Endothelial cell (in vitro differentiated cells): ENCODE results near the gene PRKCA. TPM values are rescaled to one million over a fixed set of nuclear protein-coding genes. Genes with fewer than 3 reads are reported as not detected.

Experiments used
- DNase-seq: peaks from one replicate; pipeline ENCODE4 v3.0.0; 2021; ENCODE audit warnings: low spot score
- H3K27ac Mint-ChIP-seq: one replicate; pipeline ENCODE4 v1.8.0; 2021; ENCODE audit warnings: mixed read lengths, inconsistent platforms; ENCODE audit not compliant: unreplicated experiment
- H3K27me3 Mint-ChIP-seq: one replicate; pipeline ENCODE4 v1.8.0; 2021; ENCODE audit warnings: mild to moderate bottlenecking, moderate library complexity, mixed read lengths, inconsistent platforms; ENCODE audit not compliant: unreplicated experiment
- H3K36me3 Mint-ChIP-seq: one replicate; pipeline ENCODE4 v1.8.0; 2021; ENCODE audit warnings: mild to moderate bottlenecking, low read depth, mixed read lengths, inconsistent platforms; ENCODE audit not compliant: unreplicated experiment
- H3K4me1 Mint-ChIP-seq: one replicate; pipeline ENCODE4 v1.8.0; 2021; ENCODE audit warnings: mild to moderate bottlenecking, mixed read lengths, inconsistent platforms; ENCODE audit not compliant: unreplicated experiment
- H3K4me3 Mint-ChIP-seq: one replicate; pipeline ENCODE4 v1.8.0; 2021; ENCODE audit warnings: mild to moderate bottlenecking, mixed read lengths, inconsistent platforms; ENCODE audit not compliant: unreplicated experiment
- H3K9me3 Mint-ChIP-seq: one replicate; pipeline ENCODE4 v1.8.0; 2021; ENCODE audit warnings: mixed read lengths, inconsistent platforms; ENCODE audit not compliant: unreplicated experiment
- CTCF ChIP-seq: fragments of 200-600 bp; sonication (generic); IDR thresholded peaks from one replicate; pipeline ENCODE4 v1.5.0; 2021; ENCODE audit warnings: antibody characterized with exemption; ENCODE audit not compliant: unreplicated experiment
- total RNA-seq: library from RNA; stranded (reverse); fragmentation: NEBNext Ultra II Directional; extraction: Animal tissue kit (Norgen Biotek cat#: 25700); gene quantifications from one replicate; pipeline ENCODE4 v1.2.1, GENCODE V29; 2021; ENCODE audit not compliant: unreplicated experiment

PRKCA gene
- total RNA-seq, 1 donor from 2014 or later, result 2.1 TPM

- H3K4me3 Mint-ChIP-seq, result no peak overlapping the region
- H3K27ac Mint-ChIP-seq, result no peak overlapping the region
- H3K27me3 Mint-ChIP-seq, result peaks cover 2% of the 10 kb centered on the region
These were observed 211.9 kb downstream of the PRKCA start for GRCh38 chr17:66514227-66514806.

GRCh38 chr17:66515974-66516373, 213.6 kb downstream of the PRKCA start:
- TF ChIP-seq CTCF, result no peak
- peaks cover 2% of the 10 kb centered on the region for H3K27me3 Mint-ChIP-seq
- H3K4me1 Mint-ChIP-seq, result no peaks in the 10 kb centered on the region
- H3K4me3 Mint-ChIP-seq, result no peak overlapping the region
- DNase-seq, result no peak
- H3K9me3 Mint-ChIP-seq, result no peaks in the 10 kb centered on the region
- no peak overlapping the region for H3K27ac Mint-ChIP-seq
- H3K36me3 Mint-ChIP-seq, result no peaks in the 10 kb centered on the region

More at GRCh38 chr17:66514227-66514806, 211.9 kb downstream of the PRKCA start:
- no peak for DNase-seq
- H3K9me3 Mint-ChIP-seq, result no peaks in the 10 kb centered on the region
- no peaks in the 10 kb centered on the region for H3K4me1 Mint-ChIP-seq
- no peaks in the 10 kb centered on the region for H3K36me3 Mint-ChIP-seq
- TF ChIP-seq CTCF, result no peak

- Mint-ChIP-seq H3K27ac (no peak overlapping the region), H3K4me3 (no peak overlapping the region), H3K27me3 (peaks cover 2% of the 10 kb centered on the region), H3K36me3 (no peaks in the 10 kb centered on the region), H3K4me1 (no peaks in the 10 kb centered on the region), H3K9me3 (no peaks in the 10 kb centered on the region)
- TF ChIP-seq CTCF, result no peak
- no peak for DNase-seq
These were observed 215.1 kb downstream of the PRKCA start for GRCh38 chr17:66517336-66518009.

GRCh38 chr17:66518108-66518507, 215.7 kb downstream of the PRKCA start:
- Mint-ChIP-seq H3K27ac (no peak overlapping the region), H3K36me3 (no peaks in the 10 kb centered on the region), H3K9me3 (no peaks in the 10 kb centered on the region), H3K4me1 (no peaks in the 10 kb centered on the region), H3K4me3 (no peak overlapping the region), H3K27me3 (peaks cover 2% of the 10 kb centered on the region)
- DNase-seq, result no peak
- TF ChIP-seq CTCF, result no peak

GRCh38 chr17:66518677-66519076, 216.3 kb downstream of the PRKCA start:
- H3K27ac Mint-ChIP-seq, result no peak overlapping the region
- no peak for TF ChIP-seq CTCF
- no peaks in the 10 kb centered on the region for H3K9me3 Mint-ChIP-seq
- DNase-seq, result no peak
- H3K4me1 Mint-ChIP-seq, result no peaks in the 10 kb centered on the region
- H3K36me3 Mint-ChIP-seq, result no peaks in the 10 kb centered on the region
- H3K27me3 Mint-ChIP-seq, result peaks cover 2% of the 10 kb centered on the region
- no peak overlapping the region for H3K4me3 Mint-ChIP-seq
